ENCODE measurements around the gene MYLK2.
"Not testable (repeated sequence)": the region's sequence is repeated elsewhere in the genome, so short reads cannot be mapped to it uniquely, and the experiment has no call there.

The MYLK2 gene

DNA sequence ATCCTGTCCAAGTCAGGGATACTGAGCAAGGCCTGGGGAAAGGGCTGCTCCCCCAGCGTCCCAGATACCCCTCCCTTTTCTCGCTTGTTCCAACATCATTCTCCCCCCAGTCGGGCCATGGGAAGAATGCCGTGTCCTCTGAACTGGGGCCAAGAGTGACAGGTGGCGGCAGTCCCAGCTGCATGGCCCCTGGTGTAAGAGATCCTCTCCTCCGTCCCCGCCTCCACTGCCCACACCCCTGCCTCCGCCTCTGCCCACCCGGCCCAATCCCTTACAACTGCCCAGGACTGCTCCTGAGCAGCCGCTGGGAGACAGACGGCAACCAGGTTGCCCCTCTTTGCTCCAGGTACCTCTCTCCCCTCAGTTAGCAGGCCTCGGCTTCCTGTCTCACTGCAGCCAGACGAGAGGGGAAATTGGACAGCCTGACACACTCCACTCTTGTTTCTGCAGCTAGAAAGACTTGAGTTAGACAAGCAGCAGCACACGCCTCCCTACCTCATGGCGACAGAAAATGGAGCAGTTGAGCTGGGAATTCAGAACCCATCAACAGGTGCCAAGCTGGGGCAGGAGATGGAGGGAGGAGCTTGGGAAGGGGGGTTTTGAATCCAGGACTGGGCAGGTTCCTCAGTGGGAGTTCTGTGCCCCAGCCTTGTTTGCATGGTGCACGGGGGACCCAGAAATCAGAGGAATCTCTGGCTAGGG lies at the start of gene MYLK2:
Gene MYLK2 (plus strand): TSS at position 274 of the 702 bp plus-strand sequence. CDS start 225 bp downstream, at position 499.
- no peak for DNase-seq

DNA sequence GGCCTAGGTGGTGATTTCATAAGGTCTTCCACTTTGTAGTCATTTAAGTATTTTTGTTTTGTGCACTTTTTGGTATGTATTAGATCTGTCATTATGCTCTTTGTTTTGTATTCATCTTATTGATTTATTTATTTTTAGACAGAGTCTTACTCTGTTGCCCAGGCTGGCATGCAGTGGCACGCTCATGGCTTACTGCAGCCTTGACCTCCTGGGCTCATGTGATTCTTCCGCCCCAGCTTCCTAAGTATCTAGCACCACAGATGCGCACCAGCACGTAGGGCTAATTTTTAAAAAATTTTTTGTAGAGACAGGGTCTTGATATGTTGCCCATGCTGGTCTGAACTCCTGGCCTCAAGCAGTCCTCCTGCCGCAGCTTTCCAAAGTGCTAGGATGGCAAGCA lies 49.5 kb upstream of the MYLK2 start:
- no peak for DNase-seq

DNA sequence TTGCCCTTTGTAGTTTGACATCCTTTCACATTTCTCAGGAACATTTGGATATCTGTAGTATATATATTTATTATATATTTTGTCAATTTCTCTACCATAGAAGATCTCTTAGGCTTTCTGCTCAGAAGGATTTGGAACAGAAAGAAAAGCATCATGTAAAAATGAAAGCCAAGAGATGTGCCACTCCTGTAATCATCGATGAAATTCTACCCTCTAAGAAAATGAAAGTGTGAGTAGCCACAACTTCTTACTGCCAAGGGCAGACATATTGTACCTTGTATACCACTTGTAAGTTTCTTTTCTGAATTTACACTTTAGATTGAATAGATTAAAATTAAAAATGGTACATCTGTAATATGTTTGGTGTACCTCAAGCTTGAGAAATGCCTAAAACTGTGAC lies 48.9 kb upstream of the MYLK2 start:
- DNase-seq = no peak

DNA sequence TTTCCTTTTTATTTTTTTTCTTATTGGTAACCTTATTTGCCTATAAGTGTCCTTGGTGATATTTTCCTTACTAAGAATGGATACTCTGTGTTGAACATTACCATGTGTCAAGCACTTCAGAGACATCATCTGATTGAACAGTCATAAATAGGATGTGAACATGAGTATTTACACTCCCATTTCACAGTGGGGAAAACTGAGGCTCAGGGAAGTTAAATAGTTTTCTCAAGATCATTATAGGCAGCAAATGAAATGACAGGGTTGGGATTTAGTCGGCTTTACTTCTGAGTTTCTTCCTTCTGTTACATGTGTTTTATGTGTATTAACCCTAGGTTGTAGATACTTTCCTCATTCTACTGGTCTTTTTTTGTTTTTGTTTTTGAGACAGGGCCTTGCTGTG lies 44.7 kb upstream of the MYLK2 start:
- no peak for DNase-seq

DNA sequence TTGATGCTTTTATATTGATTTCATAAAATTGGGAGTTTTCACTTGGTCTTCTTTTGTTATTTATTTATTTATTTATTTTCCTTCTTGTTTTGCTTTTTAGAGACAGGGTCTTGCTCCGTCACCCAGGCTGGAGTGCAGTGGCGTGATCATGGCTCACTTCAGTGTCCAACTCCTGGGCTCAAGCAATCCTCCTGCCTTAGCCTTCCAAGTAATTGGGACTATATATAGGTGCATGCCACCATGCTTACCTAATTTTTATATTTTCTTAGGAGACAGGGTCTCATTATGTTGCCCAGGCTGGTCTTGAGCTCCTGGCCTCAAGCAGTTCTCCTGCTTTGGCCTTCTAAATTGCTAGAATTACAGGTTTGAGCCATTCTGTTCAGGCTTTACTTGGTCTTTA lies 38.3 kb upstream of the MYLK2 start:
- DNase-seq = no peak

DNA sequence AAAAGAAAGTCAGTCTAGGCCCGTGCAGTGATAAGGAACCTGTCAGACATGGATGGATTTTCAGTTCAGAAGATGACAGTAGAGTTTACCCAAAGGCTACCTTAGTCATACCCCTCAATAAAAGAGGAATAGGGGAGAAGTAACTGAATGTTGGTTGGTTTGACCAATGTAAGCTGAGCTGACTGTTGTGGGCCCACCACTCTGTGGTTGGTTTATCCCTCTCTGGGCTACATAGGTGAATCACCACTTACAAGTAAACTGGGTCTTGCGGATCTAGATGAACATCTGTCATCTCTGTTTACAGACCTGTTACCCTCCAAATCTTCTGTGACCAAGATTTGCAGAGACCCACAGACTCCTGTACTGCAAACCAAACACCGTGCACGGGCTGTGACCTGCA lies 37.2 kb upstream of the MYLK2 start:
- no peak for DNase-seq

DNA sequence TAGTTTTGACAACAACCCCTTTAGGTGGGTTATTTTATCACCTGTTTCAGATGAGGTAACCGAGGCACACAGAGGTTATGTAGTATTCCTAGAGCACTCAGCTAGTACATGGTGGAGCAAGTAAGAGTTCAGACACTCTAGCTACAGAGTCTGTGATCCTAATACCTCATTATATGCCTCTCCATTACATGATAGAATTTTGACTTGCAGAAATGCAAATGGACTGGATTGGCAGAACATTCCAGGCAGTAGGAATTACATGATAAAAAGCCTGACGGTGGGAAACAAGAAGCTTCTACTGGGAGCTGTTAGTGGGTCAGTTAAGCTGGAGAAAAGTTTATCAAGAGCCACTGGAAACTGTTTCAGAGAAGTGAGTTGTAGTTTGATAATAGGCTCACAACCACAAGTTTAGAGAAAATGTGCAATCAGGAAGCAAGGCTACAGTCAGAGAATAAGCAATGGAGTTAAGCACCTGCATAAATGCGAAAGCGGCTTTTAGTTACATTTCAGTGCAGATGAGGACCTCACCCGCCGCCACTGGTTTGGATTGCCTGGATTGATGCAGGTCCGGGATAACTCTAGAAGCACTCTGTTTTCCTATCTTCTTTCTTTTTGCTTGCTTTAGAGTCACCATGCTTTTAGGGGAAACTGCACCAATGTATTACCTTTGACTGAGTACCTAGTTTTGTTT lies 34.7 kb upstream of the MYLK2 start:
- no peak for DNase-seq

DNA sequence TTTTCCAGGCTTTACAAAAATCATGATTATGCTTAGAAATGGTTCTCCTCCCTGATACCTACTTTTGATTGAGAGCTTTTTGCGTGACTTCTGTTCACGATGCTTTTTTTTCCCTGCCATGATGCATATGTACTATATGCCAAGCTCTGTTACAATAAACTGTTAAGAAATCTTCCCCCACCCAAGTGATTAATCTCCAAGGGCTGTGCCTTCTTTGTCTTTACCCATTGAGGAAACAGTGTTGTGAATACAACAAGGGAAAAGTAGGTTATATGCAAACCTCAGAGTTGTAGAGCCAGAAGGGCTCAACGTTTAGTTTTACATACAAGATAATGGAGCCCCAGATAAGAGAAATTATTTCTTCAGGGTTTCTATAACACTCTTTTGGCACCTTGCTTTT lies 34.1 kb upstream of the MYLK2 start:
- DNase-seq = no peak

DNA sequence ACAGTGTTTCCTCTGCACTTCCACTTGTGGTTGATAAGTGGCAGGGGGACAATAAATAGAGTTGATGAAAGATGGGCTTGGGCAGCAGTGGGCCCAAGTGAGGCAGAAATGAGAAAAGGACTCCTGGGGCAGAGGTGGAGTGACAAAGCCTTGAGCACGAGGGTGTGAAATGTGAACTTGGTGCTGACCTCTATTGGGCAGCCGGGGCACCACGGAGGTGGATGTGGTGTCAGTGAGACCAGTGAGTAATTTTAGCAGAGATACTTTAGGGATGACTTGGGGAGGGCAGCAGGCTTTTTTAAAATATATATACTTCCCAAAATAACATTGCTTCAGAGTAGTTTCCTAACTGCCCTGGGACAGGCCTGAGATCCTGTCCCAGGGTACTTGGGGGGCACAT lies 30.6 kb upstream of the MYLK2 start:
- no peak for DNase-seq

DNA sequence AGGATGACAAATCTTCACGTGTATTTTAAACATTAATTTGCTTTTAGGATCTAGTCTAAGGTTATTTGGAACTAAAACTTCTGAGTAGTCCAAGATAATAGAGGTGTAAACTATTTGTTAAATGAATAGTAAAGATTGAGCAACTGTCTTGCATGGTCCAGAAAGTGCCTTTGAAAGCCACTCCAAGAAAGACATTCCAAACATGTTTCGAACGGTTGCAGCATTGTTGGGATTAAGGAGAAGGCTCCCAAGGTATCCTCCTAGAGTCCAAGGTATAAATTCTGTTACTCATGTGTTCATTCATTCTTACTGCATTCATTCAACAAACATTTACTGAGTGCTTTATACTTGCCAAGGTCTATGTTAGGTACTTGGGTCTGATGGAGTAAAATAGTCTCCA lies 28.8 kb upstream of the MYLK2 start:
- no peak for DNase-seq

DNA sequence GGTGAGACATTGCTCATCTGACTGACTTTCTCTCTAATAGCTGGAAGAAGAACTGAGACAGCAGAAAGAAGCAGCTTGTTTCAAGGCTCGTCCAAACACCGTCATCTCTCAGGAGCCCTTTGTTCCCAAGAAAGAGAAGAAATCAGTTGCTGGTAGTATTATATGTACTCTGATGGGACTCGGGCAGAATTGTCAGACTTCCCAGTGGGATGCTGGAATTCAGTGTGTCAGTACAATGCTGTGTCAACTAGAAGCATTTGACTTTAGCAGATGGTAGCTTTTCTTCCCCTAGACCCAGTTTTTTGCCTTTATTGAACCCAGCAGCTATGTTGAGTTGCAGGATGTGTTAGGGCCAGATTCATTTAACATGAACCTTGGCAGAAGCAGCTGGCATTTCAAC lies 21.8 kb upstream of the MYLK2 start:
- DNase-seq = no peak

DNA sequence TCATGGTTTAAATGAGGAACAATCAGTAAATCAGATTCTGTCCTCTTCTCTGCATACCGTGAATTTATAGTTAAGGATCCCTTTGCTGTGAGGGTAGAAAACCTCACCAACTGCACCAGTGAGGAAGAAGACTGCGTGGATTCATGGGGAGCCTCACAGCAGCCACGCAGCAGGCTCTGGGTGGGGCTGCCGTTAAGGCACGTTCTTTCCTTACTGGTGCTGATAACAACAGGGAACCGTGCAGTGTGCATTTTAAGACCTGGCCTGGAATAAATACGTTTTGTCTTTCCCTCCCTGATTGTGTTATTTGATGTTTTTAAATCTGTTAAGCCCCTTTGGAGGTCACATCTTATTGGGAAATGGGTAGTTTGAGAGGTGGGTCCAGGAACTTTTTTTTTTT lies 17.6 kb upstream of the MYLK2 start:
- DNase-seq = no peak

DNA sequence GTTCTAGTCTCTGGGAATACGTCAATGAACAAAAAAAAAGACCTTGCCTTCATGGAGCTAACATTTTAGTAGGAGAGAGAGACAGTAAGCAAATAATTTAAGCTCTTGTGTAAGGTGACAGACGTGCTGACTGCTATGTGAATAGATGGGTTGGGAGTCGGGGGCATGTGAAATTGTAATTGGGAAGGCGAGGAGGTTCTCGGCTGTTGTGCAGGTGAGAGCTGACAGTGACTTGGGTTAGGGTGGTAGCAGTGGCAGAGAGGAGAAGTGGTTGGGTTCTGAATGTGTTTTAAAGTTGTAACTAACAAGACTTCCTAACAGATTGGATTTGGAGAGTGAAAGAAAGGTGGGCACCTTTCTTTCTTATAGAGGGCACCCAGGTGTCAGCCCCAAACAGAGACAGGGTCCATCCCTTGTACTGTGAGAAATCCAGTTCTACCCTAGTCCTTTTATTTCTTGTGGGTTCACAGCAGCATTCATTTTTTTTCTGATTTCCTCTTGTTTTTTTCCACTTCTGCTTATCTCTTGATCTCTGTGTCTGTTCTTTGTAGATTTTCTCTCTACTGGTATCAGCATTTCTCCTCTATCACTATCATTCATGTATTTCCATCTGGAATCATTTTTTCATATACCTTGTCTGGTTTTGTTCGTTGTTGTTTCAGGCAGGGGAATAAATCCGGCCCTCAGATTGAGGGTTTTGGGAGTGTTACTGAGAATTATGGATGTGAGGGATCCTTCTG lies 15.4 kb upstream of the MYLK2 start:
- DNase-seq = no peak

DNA sequence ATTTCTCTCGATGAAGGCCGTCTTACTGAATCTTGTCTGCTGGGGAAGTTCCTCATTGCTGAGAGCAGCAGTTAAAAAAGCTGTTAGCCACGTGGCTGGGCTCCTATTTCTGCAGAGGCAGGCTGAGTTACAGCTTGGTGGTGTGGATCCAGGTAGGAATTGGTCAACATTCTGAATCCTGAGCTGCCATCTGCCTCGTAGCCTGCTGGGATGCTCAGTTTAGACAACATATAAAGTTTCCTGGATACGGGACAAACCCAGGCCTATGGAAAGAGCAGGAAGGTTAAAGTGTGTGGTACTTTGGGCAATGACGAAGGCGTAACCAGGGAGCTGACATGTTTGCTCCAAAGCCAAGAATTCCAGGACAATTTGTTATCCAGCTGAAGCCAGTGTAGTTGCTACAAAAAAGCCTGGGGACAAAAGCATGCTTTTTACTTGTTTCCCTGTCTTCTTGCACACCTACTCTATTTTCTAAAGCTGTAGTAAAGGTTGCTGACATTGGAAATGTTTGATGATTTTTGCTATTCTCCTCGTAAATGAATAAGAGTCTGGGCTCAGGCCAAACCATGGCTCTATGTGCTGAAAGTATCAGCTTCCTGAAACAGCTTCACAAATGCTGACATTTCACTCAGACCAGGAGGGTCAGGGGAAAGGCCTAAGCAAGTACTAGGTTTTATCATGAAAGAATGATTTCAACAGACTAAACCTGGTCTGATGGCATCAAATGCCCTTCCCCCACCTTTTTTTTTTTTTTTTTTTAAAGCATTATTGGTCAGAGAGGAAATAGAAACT lies 12.4 kb upstream of the MYLK2 start:
- DNase-seq = no peak

DNA sequence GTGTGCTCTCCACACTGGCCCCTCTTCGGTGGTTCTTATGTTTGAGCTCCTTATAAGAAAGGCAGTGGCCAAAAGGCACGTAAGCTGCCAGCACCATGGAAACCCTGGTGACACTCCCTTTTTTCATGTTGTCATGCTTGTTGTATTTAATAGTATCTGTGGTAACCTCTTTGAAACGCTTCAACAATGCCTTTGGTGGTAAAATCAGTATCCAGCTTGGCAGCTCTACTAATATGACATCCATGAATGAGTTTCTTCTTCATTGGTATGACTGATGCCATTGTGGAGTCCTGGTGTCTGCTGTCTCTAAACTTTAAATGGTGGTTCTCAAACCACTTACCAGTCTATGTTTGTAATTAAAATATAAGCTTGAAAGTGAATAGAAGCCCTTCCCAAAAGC lies 10.7 kb upstream of the MYLK2 start:
- no peak for DNase-seq

DNA sequence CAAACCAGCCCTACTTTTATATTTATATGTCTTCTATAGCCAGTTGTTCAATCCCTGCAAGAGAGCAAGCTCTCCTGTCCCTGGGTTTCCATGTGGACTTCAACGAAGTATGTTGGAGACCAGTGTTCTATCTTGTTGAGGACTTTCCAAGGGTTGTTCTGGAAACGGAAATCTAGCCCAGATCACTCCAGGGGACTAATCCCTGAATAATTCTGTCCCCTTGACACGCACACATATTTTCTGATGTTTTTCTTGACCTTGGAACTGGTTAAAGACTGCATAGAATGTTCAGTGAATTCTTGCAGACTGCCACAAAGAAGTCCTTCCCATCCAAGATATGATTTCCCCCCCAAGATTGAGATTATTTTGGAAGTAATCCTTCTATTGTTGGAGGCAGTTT lies 9.5 kb upstream of the MYLK2 start:
- no peak for DNase-seq

DNA sequence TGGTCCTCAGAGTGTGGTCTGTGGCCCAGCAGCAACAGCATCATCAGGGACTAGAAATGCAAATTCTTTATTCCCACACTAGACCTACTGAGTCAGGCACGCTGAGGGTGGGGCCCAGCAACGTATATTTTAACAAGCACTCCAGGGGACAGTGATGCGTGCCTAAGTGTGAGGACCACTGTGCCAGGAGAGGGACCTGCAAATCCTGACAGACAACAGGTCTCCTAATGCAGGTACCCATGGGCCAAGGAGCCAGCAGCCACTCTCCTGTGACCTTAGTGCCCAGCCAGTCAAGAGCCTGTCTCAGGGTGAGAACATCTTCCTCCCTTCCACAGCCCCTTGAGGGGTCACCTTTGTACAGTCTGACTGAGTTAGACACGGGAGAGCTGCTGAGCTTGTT lies 8.0 kb upstream of the MYLK2 start:
- no peak for DNase-seq

DNA sequence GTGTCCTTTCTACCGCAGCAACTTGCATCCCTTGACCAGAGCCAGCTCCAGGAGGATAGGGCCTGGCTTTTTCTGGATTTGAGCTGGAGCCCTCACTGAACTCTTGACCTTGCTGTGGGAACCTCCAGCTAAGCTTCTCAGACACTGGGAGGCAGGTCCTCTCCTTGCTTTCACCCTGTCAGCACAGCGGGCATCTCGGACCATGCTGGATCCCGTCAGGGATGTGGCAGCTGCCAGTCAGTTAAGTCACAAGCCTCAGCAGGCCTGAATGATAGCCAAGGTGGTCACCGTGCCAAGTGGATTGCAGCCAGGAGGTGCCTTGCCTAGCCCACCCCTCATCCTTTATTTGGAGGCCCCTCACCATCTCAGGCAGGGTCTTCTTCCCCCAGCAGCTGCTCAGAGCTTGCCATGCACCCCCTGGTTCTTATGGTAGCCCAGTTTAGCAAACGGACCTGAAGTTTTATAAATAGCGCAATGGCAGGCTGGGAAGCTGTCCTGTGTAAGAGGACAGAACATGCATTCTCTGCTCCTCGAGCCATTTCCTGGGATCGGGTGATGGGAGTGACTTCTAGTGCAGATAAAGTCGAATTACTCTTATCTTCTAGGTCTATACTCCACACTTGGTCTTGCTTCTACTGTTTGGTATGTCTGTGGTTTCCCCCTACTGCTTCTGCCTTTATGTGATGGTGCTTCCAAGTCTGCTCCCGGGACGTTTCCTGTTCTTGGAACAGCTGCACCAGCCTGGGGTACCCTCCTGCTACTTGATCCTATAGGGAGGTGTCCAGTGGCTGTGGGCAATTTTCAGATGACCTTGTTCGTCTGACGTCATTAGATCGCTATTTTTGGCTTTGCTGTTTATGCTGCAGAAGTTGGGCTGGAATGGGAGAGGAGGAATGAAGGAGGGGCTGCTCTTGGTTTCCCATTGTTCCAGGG lies 7.1 kb upstream of the MYLK2 start:
- DNase-seq = no peak

DNA sequence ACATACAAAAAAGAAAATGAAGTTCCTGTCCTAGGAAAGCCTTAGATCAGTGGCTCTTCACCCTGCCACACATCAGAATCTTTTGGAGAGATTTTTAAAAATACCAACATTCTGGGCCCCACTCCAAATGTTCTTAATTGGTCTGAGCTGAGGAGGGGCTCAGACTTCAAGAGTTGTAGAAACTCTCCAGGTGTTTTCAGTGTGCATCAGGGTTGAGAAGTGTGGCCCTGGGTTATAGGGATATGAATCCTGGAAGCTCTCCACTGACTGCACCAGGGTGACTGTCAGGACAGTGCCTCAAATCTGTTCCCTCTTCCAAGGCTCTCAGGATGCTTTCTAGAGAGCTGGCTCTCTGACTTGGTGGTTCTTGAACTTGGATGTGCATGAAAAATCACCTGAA lies 5.5 kb upstream of the MYLK2 start:
- no peak for DNase-seq

DNA sequence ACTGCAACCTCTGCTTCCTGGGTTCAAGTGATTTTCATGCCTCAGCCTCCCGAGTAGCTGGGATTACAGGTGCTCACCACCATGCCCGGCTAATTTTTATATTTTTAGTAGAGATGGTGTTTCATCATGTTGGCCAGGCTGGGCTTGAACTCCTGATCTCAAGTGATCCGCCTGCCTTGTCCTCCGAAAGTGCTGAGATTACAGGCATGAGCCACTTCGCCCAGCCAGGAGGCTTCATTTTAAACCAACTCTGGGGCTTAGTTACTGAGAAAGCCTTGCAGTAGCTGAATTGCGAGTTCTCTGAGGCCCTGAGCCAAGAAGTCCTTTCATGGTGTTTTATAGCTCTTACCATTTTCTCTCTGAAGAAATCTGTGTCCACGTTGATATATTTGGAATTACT lies 5.0 kb upstream of the MYLK2 start:
- not testable (repeated sequence) for DNase-seq

DNA sequence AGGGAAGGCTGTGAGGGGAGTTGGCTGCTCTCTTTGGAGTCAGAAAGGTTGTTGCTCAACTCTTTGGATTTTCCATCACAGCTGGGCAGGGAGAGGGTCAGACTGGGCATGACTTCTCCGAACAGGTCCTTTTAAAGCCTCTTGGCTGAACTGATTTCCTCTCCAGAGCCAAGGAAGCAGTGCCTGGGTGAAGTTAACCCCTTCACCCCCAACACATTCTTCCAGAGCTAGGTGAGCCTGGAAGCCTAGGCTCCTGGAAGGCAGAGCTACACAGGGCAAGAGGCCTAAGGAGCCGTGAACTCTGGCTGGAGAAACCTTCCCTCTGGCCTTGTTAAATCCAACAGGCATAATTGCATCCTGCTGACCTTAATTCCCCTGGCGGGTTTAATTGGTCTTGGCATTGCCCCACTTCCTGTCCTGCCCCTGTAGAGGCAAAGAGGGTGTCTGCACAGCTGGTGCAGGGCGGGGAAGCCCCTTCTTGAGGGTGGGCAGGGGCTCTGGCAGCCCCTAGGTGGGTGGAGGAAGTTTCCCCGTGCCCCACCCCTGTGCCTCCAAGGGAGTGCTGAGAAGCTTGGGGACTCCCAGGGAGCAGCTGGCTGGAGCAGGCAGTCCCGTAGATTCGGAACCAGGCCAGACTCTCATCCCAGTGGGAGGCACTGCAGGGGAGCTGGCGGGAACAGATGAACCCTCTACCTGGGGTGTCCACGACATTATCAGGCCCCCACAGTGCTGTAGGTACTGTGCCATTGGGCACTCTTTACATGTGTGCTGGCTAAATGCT lies 3.6 kb upstream of the MYLK2 start:
- DNase-seq = no peak
